Anterior cingulate cortex (tissue), 58 donors: ENCODE results near the gene YDJC.
"Not testable (repeated sequence)": the region's sequence is repeated elsewhere in the genome, so short reads cannot be mapped to it uniquely, and the experiment has no call there.

Experiments
- DNase-seq, 58 donors: peaks; one replicate each; lab custom pipeline; 2025; lab: John Stamatoyannopoulos, UW

Gene YDJC, protein sequence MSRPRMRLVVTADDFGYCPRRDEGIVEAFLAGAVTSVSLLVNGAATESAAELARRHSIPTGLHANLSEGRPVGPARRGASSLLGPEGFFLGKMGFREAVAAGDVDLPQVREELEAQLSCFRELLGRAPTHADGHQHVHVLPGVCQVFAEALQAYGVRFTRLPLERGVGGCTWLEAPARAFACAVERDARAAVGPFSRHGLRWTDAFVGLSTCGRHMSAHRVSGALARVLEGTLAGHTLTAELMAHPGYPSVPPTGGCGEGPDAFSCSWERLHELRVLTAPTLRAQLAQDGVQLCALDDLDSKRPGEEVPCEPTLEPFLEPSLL

DNA sequence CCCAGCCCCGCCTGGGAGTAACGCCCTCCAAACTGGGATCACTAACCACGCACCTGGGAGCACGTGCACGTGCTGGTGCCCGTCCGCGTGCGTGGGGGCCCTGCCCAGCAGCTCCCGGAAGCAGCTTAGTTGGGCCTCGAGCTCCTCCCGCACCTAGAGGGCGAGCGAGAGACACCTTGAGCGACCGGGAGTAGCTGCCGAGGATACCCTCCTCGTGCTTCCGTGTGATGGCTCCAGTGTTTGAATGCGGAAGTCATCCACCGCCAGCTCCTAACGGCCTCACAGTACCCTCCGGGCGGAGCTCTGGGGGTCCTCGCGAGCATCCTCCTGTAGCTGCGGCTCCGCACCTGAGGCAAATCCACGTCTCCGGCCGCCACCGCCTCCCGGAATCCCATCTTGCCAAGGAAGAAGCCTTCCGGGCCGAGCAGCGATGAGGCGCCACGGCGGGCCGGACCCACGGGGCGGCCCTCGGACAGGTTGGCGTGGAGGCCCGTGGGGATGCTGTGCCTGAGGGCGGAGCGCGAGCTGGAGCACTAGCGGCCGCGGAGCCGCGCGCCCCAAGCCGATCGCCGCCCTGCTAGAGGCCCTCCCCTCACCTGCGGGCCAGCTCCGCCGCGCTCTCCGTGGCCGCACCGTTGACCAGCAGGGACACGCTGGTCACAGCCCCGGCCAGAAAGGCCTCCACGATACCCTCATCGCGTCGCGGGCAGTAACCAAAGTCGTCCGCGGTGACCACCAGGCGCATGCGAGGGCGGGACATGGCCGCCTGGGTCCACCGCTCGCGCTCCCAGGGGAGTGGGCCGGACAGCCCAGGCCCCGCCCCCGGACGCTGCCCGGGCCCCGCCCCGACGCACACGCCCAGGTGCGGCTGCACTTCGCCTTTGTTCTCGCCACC, at the start of gene YDJC:
TSS of gene YDJC (minus strand) at position 768 of the 895 bp plus-strand sequence. CDS start at position 760, 8 bp downstream.
- DNase-seq: peak; percentile 29 to 92 (median 82)

- no peak for DNase-seq
Observed at GRCh38 chr22:21679383-21679782, 49.6 kb upstream of the YDJC start.

GRCh38 chr22:21678842-21679241, 49.0 kb upstream of the YDJC start:
- not testable (repeated sequence) for DNase-seq

DNA sequence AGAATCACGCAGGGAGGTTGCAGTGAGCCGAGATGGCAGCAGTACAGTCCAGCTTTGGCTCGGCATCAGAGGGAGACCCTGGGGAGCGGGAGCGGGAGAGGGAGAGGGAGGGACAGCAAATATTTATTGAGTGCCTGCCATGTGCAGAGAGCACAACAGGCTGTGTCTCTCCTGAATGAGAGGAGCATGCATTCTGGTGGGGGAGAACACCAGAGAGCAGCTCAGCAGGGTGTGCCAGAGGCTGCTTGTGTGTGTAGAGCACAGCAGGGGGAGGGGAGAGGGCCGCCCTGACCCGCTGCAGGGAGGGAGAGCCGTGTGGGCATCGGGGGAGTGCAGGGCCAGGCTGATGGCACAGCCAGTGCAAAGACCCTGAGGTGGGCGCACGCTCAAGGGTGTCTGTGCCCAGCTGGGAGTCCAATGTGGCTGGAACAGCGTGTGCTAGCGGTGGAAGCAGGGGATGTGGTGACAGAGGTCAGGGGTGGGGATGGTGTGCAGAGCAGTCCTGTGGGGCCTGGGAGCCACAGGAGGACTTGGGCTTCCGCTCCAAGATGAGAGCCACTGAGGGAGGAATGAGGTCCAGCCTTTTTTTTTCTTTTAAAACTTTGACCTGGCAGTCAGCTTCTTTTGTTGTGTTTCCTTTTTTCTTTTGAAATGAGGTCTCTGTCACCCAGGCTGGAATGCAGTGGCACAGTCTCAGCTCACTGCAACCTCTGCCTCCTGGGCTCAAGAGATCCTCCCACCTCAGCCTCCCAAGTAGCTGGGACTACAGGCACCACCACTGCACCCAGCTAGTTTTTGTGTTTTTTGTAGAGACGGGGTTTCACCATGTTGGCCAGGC, 48.0 kb upstream of the YDJC start:
- DNase-seq: no peak

DNA sequence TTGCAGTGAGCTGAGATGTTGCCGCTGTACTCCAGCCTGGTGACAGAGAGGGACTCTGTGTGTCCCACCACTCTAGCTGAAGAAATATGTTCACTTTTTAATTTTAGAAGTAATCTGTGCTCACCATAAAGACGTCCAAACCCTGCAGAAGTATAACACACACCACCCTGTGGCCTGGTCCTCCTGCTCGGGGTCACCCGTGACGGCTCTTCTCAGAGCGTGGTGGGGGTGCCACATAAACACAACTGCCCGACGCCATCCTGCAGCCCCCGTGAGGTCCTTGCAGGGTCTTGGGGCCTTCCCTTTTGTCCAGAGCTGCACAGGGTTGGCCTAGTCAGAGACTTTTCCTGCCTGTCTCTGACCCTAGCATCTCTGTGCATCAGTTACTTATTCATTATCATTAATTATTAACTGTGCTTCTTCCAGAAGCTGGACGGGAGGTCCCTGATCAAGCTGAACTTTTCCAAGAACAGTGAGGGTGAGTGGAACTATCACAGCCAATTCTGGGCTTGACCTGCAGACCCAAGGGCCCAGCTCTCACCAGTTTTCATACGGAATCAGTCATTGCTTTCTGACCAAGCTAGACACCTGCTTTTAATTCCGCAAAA, 44.9 kb upstream of the YDJC start:
- no peak for DNase-seq

DNA sequence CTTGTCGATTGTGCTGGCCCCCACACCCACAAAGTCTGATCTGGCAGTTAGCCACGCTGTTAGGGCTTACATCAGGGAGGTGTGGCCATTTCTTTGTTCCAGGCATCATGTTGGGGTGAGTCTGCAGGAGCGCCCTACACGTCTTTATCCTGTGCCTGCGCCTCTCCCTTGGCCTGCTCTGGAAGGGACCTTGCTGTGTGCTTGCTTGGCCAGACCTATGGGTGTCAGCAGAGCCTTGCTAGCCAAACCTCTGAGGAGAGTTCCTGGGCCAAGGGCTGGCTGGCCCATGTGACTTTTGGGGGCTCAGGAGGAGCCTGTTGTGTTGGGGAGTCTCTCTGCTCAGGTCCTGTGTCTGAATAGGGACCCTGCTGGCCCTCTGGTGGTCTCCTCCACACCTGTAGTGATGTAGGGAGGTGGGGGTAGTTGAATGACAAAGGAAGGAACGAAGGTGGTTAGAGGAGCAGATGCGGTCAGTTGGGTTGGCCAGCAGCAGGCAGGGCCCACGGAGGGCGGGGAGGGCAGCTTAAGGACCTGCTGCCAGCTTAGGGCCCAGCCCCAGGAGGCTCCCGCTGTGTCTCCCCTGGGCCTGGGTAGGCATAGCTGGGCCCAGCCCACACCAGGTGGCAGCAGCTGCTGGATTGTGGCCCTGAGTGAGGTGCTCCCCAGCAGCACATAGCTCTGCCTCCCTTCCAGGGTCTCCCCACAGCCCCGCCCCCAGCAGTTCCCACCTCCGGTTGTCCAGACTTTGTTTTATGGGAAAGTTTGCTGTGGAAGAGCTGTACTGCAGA, 43.9 kb upstream of the YDJC start:
- DNase-seq: no peak

DNA sequence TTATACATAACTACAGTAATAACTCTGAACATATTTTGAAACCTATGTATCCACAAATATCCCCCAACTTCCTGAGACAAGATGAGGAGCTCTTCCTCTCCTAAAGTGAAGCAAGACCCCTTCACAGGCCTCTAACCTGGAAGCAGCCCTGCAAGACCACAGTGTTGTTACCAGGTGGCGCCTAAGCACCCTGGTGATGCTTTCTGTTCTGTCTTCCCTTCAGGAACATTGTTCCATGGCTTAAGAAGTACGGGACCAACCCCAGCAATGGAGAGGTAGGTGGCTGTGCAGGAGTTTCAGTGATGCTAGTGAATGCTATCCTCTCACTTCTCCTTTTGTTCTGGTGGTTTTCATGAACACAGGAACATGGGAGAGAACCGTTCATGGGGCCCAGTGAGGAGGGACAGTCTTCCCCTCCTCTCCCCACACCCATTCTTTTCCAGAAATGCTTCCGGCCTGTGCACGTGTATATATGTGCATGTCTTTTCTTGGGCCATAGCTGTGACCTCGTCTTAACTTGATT, 42.3 kb upstream of the YDJC start:
- DNase-seq: no peak

- no peak for DNase-seq
Observed at GRCh38 chr22:21669026-21669425, 39.2 kb upstream of the YDJC start.

GRCh38 chr22:21666786-21667185, 37.0 kb upstream of the YDJC start:
- no peak for DNase-seq

DNA sequence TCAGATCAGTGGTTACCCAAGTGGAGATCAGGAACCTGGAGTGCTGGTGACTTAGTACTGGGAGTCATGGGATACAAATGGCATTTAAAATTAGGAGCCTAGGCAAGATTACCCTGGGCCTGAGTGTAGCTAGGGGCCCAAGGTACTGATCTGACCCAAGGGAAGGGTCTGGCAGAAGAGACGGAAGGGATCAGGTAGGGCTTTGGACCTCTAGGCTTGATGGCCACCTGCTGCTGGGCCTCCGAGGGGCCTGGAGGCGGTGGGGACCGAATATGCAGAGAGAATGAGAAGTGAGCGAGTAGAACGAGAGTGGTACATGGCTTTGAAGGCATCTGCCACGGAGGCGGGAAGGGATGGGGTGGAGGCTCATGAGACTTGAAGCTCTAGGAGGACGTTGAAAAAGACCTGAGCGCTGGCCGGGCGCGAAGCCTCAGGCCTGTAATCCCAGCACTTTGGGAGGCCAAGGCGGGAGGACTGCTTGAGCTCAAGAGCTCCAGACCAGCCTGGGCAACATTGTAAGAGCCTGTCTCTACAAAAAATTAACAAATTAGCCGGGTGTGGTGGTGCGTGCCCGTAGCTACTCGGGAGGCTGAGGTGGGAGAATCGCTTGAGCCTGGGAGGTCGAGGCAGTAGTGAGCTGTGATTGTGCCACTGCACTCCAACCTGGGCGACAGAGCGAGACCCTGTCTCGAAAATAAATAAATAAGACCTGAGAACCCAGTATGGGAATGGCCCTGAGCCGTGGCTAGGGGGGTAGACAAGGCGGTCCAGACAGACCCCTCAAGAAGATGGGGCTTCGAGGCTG, 35.4 kb upstream of the YDJC start:
- DNase-seq: no peak

DNA sequence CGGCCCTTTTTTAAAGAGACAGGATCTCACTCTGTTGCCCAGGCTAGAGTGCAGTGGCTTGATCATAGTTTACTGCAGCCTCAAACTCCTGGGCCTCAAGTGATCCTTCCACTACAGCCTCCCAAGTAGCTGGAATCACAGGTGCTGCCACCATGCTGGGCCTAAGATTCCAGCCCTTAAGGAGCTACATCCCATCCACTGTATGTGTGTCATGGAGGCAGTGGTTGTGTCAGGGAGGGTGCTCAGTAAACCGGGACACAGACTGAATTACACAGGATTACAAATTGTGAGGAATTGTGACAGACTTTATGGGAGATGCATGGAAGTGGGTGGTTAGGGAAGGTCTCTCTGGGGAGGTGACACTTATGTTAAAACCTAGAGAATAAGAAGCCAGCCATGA, 33.9 kb upstream of the YDJC start:
- no peak for DNase-seq

DNA sequence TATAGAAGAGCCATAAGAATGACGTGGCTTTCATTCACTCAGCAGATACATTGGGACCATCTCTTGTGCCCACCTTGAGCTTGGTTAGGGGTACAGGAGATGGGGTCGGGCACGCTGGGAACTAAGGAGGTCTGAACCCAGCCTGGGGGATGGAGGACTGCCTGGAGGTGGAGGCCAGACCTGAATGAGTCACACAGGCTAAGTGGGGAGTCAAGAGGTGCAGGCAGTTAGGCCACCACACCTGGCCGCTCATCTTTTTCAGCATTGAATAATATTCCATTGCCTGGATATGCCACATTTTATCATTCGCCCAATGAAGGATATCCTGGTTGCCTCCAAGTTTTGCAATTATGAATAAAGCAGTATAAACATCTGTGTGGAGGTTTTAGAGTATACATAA, 32.2 kb upstream of the YDJC start:
- DNase-seq: no peak

GRCh38 chr22:21660904-21661303, 31.1 kb upstream of the YDJC start:
- no peak for DNase-seq

GRCh38 chr22:21659864-21660525, 30.2 kb upstream of the YDJC start:
- no peak for DNase-seq

GRCh38 chr22:21657360-21658032, 27.7 kb upstream of the YDJC start:
- peak in 18 of 58 donors; percentile 6 to 51 (median 18) for DNase-seq

- no peak for DNase-seq
Observed at GRCh38 chr22:21657020-21657359, 27.2 kb upstream of the YDJC start.
